ENCODE measurements around the gene IPO11.
"Not testable (repeated sequence)": the region's sequence is repeated elsewhere in the genome, so short reads cannot be mapped to it uniquely, and the experiment has no call there.

IPO11 gene

DNA sequence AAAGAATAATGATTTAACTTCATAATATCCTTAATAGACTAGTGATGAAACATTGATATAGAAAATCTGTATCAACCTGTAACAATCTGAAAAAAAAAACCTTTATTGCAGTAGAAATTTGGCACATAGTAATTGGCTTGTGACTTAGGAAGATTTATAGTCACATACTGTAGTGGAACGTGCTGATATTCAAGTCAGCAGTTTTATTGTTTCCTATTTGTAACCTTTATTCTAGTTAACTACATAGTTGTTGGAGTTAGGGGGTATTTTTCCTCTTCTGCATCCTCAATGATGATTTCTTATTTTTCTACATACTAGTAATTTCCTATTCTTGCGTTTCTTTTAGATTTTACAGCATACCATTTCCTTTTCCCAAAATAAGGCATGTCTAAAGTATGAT lies 151.5 kb downstream of the IPO11 start:
- H3K27me3 ChIP-seq (ENCODE audit: low read length), result no peaks in the 10 kb centered on the region

DNA sequence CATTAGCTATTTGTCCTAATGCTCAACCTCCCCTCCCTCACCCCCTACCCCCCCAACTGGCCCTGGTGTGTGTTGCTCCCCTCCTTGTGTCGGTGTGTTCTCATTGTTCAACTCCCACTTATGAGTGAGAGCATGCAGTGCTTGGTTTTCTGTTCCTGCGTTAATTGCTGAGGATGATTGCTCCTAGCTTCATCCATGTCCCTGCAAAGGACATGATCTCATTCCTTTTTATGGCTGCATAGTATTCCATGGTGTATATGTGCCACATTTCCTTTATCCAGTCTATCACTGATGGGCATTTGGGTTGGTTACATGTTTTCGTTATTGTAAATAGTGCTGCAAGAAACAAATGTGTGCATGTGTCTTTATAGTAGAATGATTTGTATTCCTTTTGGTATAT lies 153.2 kb downstream of the IPO11 start:
- not testable (repeated sequence) for H3K9me2 ChIP-seq (replicated peaks; ENCODE audit: insufficient read depth, low read length); H4K20me1 ChIP-seq (ENCODE audit: low read depth, low read length); H3F3A ChIP-seq (ENCODE audit: insufficient read depth); H2AFZ ChIP-seq (ENCODE audit: low read depth, low read length, severe bottlenecking); H3K27ac ChIP-seq (ENCODE audit: low read depth, low read length); H3K9ac ChIP-seq (ENCODE audit: low read length); H3K4me3 ChIP-seq (ENCODE audit: insufficient read depth, low read length, poor library complexity, severe bottlenecking); H3K79me2 ChIP-seq (ENCODE audit: insufficient read depth, low read length); H3K9me3 ChIP-seq (ENCODE audit: insufficient read depth, low read length); H3K36me3 ChIP-seq (ENCODE audit: low read length); H3K4me2 ChIP-seq (ENCODE audit: low read depth, low read length, poor library complexity, severe bottlenecking); H3K27me3 ChIP-seq (ENCODE audit: low read length)

More for the DNA sequence above, 151.5 kb downstream of the IPO11 start:
- Histone ChIP-seq H3K36me3 (ENCODE audit: low read length) (peaks cover 3% of the 10 kb centered on the region; the same call in 1 of the 2 replicates), H3K4me2 (ENCODE audit: low read depth, low read length, poor library complexity, severe bottlenecking) (no peak overlapping the region), H3K4me3 (ENCODE audit: insufficient read depth, low read length, poor library complexity, severe bottlenecking) (no peak overlapping the region), H3K27ac (ENCODE audit: low read depth, low read length) (no peak overlapping the region), H3K9ac (ENCODE audit: low read length) (no peak overlapping the region), H3K79me2 (ENCODE audit: insufficient read depth, low read length) (no peaks in the 10 kb centered on the region), H2AFZ (ENCODE audit: low read depth, low read length, severe bottlenecking) (no peak overlapping the region), H3K9me2 (replicated peaks; ENCODE audit: insufficient read depth, low read length) (no peaks in the 10 kb centered on the region), H3K9me3 (ENCODE audit: insufficient read depth, low read length) (no peaks in the 10 kb centered on the region), H4K20me1 (ENCODE audit: low read depth, low read length) (no peaks in the 10 kb centered on the region), H3F3A (ENCODE audit: insufficient read depth) (no peaks in the 10 kb centered on the region)
- no peak for TF ChIP-seq EZH2phosphoT487 (conservative IDR thresholded peaks at IDR 0.05; ENCODE audit: low read length)
- TF ChIP-seq, protein P1, sequence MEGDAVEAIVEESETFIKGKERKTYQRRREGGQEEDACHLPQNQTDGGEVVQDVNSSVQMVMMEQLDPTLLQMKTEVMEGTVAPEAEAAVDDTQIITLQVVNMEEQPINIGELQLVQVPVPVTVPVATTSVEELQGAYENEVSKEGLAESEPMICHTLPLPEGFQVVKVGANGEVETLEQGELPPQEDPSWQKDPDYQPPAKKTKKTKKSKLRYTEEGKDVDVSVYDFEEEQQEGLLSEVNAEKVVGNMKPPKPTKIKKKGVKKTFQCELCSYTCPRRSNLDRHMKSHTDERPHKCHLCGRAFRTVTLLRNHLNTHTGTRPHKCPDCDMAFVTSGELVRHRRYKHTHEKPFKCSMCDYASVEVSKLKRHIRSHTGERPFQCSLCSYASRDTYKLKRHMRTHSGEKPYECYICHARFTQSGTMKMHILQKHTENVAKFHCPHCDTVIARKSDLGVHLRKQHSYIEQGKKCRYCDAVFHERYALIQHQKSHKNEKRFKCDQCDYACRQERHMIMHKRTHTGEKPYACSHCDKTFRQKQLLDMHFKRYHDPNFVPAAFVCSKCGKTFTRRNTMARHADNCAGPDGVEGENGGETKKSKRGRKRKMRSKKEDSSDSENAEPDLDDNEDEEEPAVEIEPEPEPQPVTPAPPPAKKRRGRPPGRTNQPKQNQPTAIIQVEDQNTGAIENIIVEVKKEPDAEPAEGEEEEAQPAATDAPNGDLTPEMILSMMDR (IDR thresholded peaks at IDR 0.05; ENCODE audit: insufficient read depth, low read length, poor library complexity, severe bottlenecking), result no peak

DNA sequence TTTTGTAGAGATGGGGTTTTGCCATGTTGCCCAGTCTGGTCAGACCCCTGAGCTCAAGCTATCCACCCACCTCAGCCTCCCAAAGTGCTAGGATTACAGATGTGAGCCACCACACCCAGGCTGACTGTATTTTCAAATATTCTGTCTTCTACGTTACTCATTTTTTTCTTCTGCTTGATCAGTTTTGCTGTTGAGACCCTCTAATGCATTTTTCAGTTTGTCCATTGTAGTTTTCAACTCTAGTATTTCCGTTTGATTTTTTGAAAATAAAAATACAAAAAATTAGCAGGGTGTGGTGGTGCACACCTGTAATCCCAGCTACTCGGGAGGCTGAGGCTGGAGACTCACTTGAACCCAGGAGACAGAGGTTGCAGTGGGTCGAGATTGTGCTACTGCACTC lies 155.6 kb downstream of the IPO11 start:
- no peaks in the 10 kb centered on the region for H3F3A ChIP-seq (ENCODE audit: insufficient read depth)
- H3K27ac ChIP-seq (ENCODE audit: low read depth, low read length), result no peak overlapping the region
- no peak overlapping the region for H3K4me2 ChIP-seq (ENCODE audit: low read depth, low read length, poor library complexity, severe bottlenecking)
- H3K9ac ChIP-seq (ENCODE audit: low read length), result no peak overlapping the region
- H3K27me3 ChIP-seq (ENCODE audit: low read length), result no peaks in the 10 kb centered on the region
- no peak overlapping the region for H2AFZ ChIP-seq (ENCODE audit: low read depth, low read length, severe bottlenecking)
- TF ChIP-seq, protein P1 (IDR thresholded peaks at IDR 0.05; ENCODE audit: insufficient read depth, low read length, poor library complexity, severe bottlenecking), result no peak
- TF ChIP-seq EZH2phosphoT487 (conservative IDR thresholded peaks at IDR 0.05; ENCODE audit: low read length), result no peak
- no peaks in the 10 kb centered on the region for H3K79me2 ChIP-seq (ENCODE audit: insufficient read depth, low read length)
- H3K36me3 ChIP-seq (ENCODE audit: low read length), result no peaks in the 10 kb centered on the region
- no peak overlapping the region for H3K4me3 ChIP-seq (ENCODE audit: insufficient read depth, low read length, poor library complexity, severe bottlenecking)
- no peaks in the 10 kb centered on the region for H3K9me3 ChIP-seq (ENCODE audit: insufficient read depth, low read length)
- no peaks in the 10 kb centered on the region for H4K20me1 ChIP-seq (ENCODE audit: low read depth, low read length)
- H3K9me2 ChIP-seq (replicated peaks; ENCODE audit: insufficient read depth, low read length), result no peaks in the 10 kb centered on the region

DNA sequence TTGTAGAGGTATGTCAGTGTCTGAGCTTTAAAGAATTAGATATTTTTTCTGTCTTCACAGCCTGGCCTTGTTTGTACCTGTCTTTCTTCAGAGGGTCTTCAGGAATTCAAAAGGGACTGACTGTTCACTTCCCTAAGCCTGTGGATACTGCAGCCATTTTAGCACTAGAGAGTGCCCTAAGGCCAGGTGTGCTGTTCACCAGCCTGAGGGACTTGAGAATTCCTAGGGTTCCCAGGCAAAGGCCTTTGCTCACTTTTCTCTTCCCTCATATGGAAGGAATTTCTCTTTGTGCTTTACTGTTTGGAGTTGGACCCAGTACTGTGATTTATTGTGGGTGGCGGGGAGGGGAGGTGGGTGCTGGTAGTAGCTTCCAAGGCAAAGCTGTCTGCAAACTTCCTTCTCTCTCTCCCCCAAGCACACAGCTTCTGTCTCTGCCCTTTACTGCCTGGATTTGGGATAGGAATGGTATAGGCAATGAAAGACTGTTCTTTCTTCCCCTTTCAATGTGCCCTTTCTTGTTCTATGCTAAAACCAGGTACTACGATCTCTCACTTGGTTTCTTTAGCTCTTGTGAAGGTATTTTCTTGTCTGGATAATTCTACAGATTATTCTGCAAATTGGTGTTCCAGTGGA lies 156.4 kb downstream of the IPO11 start:
- no peaks in the 10 kb centered on the region for H3K36me3 ChIP-seq (ENCODE audit: low read length)
- H3F3A ChIP-seq (ENCODE audit: insufficient read depth), result no peaks in the 10 kb centered on the region
- H3K4me2 ChIP-seq (ENCODE audit: low read depth, low read length, poor library complexity, severe bottlenecking), result no peak overlapping the region
- no peaks in the 10 kb centered on the region for H3K9me3 ChIP-seq (ENCODE audit: insufficient read depth, low read length)
- H3K79me2 ChIP-seq (ENCODE audit: insufficient read depth, low read length), result no peaks in the 10 kb centered on the region
- H4K20me1 ChIP-seq (ENCODE audit: low read depth, low read length), result no peaks in the 10 kb centered on the region
- H3K9ac ChIP-seq (ENCODE audit: low read length), result no peak overlapping the region
- H3K9me2 ChIP-seq (replicated peaks; ENCODE audit: insufficient read depth, low read length), result no peaks in the 10 kb centered on the region
- TF ChIP-seq, protein P1 (IDR thresholded peaks at IDR 0.05; ENCODE audit: insufficient read depth, low read length, poor library complexity, severe bottlenecking), result no peak
- no peak for TF ChIP-seq EZH2phosphoT487 (conservative IDR thresholded peaks at IDR 0.05; ENCODE audit: low read length)
- H3K27me3 ChIP-seq (ENCODE audit: low read length), result no peaks in the 10 kb centered on the region
- no peak overlapping the region for H3K27ac ChIP-seq (ENCODE audit: low read depth, low read length)
- H2AFZ ChIP-seq (ENCODE audit: low read depth, low read length, severe bottlenecking), result no peak overlapping the region
- no peak overlapping the region for H3K4me3 ChIP-seq (ENCODE audit: insufficient read depth, low read length, poor library complexity, severe bottlenecking)
